SIG-M5 treated with dmso at 0.1 percent for 504 hours (cell line): ENCODE results near the gene CACNA2D3.
"Not testable (repeated sequence)": the region's sequence is repeated elsewhere in the genome, so short reads cannot be mapped to it uniquely, and the experiment has no call there.

Experiments used
- DNase-seq: peaks from one replicate; lab custom pipeline; 2025; ENCODE audit not compliant: unreplicated experiment; lab: John Stamatoyannopoulos, UW

The CACNA2D3 gene

DNA sequence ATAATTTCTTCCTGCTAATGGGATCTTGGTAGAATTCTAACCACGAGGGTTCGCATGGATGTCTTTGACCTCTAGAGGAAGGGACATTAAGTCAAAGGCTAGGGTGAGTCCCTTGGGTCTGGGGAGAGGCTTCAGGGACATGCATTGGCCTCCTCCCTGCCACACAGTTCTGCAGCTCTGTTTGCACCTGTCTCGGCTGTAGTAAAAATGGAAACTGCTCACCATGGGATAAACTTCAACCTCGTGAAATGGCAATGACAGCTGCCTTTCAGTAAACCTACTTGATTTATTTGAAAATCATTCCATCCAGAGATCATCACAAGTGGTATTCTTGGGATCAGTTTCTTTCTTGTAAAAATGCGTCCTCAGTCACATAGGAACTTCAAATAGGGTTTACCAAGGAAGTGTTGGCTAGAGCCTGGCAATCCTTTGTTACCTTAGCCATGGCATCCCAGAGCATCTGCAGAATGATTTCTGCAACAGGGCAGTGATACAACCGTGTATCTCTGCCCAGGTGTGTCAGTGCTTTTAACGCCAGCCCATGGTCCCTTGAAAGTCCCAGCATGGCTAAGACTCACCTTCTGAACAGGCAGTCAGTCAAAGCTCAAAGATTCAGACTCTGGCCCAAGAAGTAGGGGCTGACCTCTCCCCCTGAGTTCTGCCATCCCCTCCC lies 819.5 kb downstream of the CACNA2D3 start:
- no peak for DNase-seq

DNA sequence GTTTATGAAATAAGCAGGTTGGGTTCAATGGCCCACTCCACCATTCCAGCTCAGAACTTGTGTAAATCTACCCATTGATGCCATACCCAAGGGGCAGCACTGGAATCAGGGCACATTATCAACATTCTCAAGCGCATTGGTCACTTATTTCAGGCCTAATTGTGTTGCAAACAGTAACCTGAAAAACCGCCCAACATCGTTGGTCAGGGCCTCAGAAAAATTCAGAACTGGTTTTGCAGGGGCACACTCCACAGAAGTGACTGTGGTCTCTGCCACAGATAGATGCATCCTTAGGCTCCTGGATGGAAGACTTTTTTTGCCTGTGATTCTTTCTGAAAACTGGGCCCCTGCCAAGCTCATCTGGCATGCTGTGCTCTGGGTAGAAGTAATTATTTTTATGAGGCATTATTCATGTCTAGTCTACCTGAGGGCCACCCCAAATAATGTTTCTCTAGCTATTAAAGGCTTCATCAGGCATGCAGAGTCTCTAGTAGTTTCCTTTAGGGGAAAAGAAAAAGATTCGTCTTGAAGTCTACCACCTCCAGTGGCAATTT lies 827.2 kb downstream of the CACNA2D3 start:
- no peak for DNase-seq

DNA sequence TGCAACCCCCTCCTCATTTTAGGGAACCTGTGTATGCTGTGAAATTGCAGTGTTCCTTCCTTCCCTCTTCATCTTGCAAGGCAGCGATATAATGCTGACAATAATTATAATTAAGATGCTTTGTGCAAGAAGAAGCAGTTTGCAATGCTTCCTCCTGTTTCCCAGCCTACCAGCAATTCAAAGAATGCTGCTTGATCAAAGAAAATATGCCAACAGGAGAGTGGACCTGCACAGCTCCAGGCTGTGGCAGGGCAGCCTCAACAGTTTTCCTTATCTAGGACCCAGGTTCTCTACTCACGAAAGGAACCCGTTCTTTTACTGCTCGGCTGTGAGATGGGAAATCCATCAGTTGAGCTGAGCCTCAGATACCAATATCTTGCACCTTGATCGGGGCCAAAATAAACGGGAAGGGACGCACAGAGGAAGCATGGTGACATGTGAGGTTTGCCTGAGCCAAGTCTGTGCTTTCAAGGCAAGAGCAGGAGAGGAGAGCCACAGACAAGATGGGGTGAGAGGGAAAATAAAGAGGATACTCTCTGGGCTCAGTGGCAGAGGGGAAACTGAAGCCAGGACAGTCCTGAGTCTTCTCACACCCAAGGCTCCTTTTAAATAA lies 828.1 kb downstream of the CACNA2D3 start:
- no peak for DNase-seq

GRCh38 chr3:54951405-54951804 lies 829.1 kb downstream of the CACNA2D3 start:
- DNase-seq, result peak; percentile 65

- no peak for DNase-seq
Measured at GRCh38 chr3:54954022-54954421, 831.7 kb downstream of the CACNA2D3 start.

DNA sequence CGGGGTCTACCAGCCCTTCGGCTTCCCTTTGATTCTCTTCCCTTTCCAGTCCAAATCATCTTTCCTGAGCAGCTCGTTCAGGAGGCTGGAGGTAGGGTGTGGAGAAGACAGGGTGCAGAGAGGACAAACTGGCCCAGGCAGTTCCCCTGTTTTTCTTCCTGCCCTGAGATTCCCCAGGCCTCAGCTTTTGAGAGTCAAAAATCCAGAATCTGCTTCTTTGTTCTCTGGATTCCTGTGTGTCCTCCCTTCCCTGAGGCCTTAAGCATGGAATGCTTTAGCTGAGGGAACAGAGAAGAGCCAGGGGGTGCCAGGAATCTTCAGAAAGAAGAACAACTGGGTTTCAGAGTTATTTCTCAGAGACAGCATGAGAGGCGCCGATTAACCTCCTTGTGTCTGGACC lies 832.2 kb downstream of the CACNA2D3 start:
- DNase-seq, result no peak

GRCh38 chr3:54955496-54955895 lies 833.1 kb downstream of the CACNA2D3 start:
- no peak for DNase-seq

GRCh38 chr3:54955941-54956340 lies 833.6 kb downstream of the CACNA2D3 start:
- no peak for DNase-seq

- DNase-seq, result no peak
Measured at GRCh38 chr3:54957711-54958110, 835.4 kb downstream of the CACNA2D3 start.

DNA sequence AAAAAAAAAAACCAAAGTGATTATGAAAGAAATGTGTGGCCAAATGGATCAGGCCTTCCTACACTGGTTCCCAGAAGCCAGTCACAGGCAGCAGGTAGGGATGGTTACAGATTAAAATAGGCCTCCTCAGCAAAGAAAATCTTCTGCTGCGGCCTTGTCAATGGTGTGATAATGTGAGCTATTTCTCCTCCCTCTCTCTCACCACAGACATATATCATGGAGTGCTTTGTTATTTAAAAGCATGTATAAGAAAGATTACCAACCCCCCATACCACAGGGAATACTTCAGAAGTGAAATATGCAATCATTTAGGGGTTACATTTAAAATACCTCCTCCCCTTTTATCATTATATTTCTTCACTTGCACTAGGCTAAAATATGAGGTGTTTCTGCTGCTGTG lies 837.7 kb downstream of the CACNA2D3 start:
- no peak for DNase-seq

DNA sequence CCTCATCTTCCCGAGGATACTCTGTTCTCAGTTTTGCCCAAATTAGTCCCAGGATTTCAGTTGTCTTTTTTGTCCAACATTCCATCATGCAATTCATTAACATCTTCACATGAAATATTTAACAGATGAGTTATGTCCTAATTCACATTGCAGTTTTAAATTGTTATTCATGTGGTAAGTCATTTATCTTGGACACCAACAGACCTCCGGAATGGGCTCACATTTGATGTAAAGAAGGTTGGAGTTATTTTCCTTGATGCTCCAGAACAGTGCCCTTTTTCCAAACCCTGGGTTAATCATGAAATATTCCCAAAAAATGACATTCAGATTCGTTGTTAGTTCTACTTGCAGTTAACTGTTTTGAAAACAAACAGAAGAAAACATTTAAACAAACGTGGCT lies 838.3 kb downstream of the CACNA2D3 start:
- no peak for DNase-seq

GRCh38 chr3:54962200-54962599 lies 839.8 kb downstream of the CACNA2D3 start:
- DNase-seq, result no peak

DNA sequence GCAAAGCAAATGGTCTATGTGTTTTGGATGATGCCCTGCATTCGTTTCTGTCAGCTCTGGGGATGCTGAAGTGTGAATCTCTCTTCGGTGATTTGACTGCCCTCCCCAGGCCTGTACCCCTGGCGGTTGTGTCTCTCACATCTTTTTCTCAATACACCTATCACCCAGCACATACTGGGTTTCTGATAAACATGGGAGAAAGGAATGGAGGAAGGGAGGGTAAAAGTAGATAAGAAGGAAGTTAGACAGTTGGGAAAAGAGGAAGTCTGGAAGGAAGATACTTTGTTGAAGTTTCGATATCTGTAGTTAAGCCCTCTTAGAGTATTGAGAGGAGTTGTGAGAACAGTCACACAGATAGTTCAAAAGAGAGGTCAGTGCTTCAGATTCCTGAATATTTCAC lies 841.3 kb downstream of the CACNA2D3 start:
- DNase-seq, result peak; percentile 92

DNA sequence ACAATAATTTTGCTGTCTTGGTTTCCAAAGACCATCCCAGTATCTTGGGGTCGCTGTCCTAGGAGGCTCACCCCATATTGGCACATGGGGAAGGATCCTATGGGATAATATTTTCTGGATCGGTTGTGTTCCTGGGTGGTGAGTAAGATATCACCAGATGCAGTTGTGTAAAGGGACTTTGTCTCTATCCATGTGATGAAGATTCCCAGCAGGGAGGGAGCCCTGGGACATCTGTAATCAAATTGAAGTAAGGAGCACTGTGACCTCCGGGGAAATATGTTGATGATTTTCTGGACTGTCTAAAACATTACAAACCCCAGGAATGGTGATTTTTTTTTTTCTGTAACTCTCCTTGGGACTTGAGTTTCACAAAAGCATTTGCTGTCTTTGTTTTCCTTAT lies 841.7 kb downstream of the CACNA2D3 start:
- DNase-seq, result no peak

GRCh38 chr3:54965746-54966145 lies 843.4 kb downstream of the CACNA2D3 start:
- DNase-seq, result no peak

DNA sequence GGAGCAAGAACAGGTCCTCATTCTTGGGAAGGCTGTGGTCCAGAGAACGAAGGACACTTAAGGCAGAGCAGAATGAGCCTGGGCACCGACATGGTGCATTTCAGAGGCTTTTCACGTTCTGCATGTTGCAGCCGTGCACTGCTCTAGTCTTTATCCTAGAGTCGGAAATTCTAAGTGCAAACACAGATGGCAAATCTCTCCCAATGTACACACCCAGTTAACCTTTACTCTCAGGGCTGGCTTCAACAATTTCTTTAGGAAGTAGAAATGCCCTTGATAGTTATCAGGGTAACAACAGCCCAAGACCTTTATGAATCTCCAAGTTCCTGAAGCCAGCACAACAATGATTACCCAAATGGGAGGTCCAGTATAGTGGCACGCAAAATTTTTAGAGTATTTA lies 844.6 kb downstream of the CACNA2D3 start:
- DNase-seq, result no peak

GRCh38 chr3:54967731-54968161 lies 845.4 kb downstream of the CACNA2D3 start:
- DNase-seq, result peak; percentile 92

DNA sequence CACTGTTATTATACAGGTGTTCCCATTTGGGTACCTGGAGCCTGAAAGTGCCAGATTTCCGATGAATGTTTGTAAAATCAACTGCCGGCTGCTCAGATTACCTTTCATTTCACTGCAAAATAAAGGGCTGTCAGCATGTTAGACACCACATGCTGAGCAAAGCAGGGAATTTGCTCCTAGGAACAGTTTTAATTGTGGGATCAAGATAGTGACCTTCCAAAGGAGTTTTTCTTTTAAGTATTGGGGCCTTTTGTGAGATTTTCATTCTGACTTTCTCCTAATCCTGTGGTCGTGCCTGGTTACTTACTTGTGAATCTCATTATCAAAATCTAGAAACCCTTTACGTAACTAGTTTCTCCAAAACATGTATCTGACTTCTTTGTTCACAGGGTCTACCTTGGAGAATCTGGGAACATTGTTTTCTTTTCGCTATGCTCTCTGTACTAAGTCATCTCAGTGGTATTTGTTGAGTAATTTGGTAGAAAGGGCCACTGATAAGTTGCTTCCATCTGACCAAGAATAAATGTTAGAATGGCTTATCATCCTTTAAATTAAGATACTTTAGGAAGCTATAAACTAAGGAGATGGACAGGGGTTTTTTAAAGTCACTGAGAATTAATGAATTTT lies 846.3 kb downstream of the CACNA2D3 start:
- no peak for DNase-seq

DNA sequence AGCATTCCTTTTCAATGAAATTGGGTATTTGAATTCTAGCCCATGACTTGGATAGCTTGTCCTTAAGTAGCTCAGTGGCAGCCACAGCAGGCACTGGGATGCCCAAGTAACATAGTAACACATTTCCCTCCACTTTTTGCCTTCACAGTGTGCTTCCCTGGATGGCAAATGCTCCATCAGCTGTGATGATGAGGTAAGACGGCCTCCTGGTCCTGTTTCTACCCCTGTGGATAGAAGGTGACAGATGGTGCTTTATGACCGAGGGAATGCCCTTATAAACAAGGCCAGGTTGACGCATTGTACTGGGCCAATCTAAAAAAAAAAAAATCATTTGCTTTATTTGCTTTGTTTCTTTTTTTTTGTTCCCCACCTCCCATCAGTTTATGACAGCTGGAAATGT lies 847.3 kb downstream of the CACNA2D3 start:
- DNase-seq, result no peak

DNA sequence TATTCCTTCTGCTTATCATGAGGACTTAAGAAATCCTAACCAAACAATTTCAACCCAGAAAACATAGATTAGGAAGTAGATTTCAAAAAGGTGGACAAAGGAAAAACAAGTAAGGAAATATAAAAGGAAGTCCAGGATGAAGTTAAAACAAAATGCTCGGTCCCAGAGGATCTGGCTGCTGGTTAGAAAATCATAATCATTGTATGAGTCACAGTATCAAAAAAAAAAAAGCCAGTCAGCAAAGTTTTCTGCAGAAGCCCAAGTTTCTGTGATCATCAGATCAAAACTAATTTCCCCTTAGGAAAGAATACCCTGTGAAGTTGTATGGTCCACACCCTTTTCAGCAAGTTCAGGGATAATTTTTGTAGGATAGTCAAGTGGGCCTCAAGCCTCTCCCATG lies 848.5 kb downstream of the CACNA2D3 start:
- DNase-seq, result no peak

- DNase-seq, result no peak
Measured at GRCh38 chr3:54977439-54977838, 855.1 kb downstream of the CACNA2D3 start.

- DNase-seq, result not testable (repeated sequence)
Measured at GRCh38 chr3:54977946-54978345, 855.6 kb downstream of the CACNA2D3 start.
